IPS-18c (cell line): ENCODE measurements around the gene LRATD1.

Experiments
- H3K4me3 ChIP-seq: 2 replicates; pipeline ENCODE4 v1.7.0; 2013; ENCODE audit warnings: low read depth, mild to moderate bottlenecking, low read length, moderate library complexity; ENCODE audit not compliant: insufficient read depth
- H3K9me3 ChIP-seq: one replicate; pipeline ENCODE4 v1.6.1; 2013; ENCODE audit warnings: mild to moderate bottlenecking, low read length, moderate library complexity; ENCODE audit not compliant: control insufficient read depth, insufficient read depth

The LRATD1 gene

DNA sequence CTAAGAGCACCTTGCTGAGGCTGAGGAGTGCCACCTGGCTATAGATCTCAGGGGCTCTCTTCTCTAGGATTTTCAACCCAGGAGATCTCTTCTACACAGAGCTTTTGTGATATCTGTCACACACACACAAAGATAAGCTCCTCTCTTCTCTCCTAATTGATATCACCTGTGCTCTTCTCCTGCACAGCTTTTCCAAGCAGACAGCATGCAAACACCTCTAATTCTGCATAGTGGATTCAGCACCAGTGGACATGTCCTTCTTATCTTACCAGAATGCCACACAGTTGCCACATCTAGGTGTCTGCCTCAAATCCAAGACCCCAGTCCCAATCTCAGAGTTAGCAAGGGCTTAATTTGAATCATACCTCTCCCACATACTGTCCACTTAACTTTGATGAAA is 43.9 kb downstream of the LRATD1 start:
- Histone ChIP-seq H3K9me3 (no peaks in the 10 kb centered on the region), H3K4me3 (no peak overlapping the region)

- no peaks in the 10 kb centered on the region for H3K9me3 ChIP-seq
Observed at GRCh38 chr2:14677039-14677438, 44.5 kb downstream of the LRATD1 start.

GRCh38 chr2:14678761-14679160 is 46.2 kb downstream of the LRATD1 start:
- H3K4me3 ChIP-seq, result no peak overlapping the region
- no peaks in the 10 kb centered on the region for H3K9me3 ChIP-seq

More at GRCh38 chr2:14677039-14677438, 44.5 kb downstream of the LRATD1 start:
- H3K4me3 ChIP-seq, result no peak overlapping the region

GRCh38 chr2:14681608-14682007 is 49.1 kb downstream of the LRATD1 start:
- Histone ChIP-seq H3K9me3 (no peaks in the 10 kb centered on the region), H3K4me3 (no peak overlapping the region)
